Measurements from ENCODE around the gene FAM131C. TPM values are rescaled to one million over a fixed set of nuclear protein-coding genes. Genes with fewer than 3 reads are reported as not detected.
"Not testable (repeated sequence)": the region's sequence is repeated elsewhere in the genome, so short reads cannot be mapped to it uniquely, and the experiment has no call there.

FAM131C gene
- total RNA-seq, 1 experiment from 2014 or later, result 0.63 TPM

DNA sequence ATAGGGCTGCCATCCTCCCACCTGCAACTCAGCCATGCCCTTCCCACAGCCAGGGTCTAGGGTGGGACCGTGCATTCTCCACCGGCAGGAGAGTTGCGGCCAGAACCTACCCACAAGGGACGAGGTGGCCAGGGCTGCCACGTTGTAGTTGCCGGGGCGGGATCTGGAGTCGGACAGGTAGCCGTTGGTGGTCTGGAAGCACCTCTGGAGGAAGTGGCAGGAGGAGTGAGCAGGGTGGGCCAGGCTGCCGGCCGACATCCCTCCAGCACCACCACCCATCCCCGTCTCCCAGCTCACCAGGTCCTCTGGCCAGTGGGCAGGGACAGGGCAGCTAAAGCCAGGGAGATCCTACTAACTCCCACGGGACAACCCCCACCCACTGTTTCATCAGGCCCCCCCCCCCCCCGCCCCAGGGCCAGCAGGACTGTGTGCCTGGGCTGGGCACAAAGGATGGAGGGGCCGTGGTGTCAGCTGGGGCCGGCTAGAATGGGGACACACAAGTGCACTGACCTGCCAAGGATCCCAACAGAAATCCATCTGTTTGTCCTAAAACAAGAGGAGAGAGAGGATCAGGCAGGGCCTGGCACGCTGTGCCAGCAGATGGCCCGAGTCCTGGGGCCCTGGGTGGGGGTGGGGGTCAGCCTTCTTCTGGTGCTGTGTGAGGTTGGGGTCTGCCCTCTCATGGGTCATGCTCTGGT is 11.3 kb downstream of the FAM131C start:
- not testable (repeated sequence) for DNase-seq (ENCODE audit: low read depth)

DNA sequence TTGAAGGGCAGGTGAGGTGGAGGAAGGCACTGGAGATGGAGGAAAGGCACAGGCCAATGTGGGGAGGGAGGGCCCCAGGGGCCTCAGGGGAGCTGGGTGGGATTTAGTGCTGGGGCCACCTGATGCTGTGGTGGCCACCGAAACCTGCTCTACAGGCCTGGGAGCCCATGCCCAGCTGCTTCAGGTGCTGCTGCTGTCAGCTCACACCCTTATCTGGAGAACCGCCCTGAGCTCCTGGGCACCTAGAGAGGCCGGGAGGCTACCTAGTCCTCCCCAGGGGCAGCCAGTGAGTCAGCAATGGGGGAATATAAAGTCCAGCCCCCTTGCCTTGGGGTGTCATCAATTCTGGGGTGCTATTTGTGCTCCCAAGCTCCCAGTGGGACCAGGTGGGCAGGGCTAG is 12.2 kb downstream of the FAM131C start:
- DNase-seq (ENCODE audit: low read depth), result no peak

DNA sequence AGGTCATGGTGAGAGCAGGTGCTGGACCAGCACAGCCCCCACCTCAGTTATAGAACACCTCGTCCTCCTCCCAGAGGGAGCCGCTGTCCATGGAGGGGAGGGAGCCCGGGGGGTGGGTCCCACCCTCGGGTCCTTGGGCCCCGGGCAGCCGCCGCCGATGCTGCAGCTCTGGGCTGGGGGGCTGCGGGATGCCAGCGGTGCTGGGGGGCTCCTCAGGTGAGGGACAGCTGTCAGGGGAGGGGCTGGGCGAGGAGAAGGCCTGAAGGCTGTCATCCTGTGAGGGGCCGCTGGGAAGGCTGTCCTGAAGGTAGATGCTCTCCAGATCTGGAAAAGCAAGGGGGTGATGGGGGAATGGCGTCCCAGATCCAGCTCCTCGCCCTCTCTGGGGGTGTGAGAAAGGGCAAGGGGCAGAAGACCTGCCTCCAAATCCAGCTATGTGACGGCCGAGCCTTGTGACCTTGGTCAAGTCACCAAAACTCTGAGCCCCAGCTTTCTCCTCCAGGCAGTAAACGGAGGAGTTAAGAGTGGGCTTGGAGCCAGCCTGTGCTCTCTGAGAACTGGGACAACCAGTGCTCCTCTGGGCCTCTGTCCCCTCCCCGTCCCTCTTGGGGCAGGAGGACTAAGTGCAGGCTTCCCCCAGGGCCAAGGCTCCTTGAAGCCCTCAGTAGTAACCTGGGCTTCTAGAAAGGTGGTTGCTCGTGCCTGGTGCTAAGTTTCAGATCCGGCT is 14.9 kb downstream of the FAM131C start:
- DNase-seq (ENCODE audit: low read depth), result not testable (repeated sequence)

DNA sequence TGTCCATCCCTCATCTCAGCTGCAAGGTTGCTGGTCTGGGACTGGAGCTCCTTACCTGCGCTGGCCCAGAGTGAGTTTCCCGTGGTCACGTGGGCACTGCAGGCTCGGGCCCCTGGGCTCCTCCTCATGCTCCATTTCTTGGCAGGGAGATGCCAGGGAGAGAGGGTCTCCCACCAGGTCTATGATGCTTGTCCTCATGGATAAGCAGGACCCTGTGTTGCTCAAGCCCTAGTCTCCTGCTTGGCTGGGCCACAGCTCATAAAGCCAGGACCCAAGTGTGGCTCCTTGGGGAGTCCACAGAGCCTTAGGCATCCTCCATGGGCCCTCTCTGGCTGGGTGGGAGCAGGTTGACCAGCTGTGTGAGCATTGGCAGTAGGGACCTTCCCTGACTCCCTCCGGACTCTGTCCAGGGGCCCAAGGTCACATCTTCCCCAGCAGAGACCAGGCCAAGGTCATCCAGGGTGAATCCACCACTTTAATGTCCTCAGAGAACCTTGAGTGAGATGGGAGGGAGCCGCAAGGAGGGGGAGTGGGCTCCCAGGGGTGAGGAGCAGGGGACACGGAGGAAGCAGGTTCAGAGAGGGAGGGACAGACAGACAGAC is 16.0 kb downstream of the FAM131C start:
- not testable (repeated sequence) for DNase-seq (ENCODE audit: low read depth)

DNA sequence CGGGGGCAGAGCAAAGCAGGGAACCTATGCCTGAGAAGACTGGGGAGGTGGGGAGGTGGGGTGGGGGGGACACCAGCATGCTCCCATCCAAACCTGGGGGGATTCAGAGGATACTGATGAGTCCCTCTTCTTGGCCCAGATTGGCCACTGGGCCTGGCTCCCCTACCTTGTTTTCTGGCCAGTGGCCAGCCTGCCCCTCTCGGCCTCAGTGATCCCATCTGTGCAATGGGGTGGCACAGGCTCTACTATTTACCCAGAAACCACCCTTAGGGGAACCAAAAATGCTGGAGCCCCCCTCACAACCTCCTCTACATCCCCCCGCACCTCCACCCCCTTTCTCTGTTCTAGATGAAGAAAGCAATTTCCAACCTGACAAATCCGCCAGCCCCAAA is 16.9 kb downstream of the FAM131C start:
- DNase-seq (ENCODE audit: low read depth), result not testable (repeated sequence)

DNA sequence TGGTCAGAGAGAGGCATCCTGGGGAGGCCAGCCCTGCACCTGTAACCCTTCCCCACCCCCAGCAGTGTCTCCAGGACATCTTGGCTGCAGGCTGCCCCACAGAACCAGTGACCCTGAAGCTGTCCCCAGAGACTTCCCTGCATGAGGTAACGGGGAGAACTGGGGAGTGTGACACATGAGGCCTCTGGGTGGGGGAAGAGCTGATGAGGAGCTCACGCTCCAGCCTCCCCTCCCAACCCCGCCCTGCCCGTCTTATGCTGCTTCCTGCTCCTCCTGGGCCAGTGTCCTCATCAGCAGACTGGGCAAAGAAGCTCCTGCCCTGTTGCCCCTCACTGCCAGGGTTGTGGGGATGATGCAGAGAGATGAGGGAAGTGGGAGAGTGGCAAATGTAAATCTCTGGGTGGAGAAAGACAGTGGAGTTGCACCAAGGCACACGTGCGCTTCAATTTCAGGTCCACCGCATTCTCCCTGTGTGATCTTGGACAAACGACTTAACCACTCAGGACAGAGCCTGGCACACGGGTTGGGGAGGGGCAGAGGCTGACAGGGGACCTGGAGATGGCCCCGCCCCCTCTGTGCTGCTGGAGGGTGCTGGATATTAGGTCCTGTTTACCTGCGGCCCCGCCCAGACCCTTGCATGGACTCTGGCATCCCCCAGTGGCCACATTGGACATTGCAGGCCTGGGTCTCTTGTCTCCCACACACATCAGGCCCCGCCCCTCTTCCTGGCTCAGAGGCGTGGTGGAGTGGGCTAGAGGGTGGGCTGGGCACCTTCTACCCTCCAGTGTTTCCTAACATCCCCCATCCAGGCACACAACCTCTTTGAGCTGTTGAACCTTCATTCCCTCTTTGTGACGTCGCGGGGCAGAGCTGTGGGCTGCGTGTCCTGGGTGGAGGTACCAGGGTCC is 17.6 kb downstream of the FAM131C start:
- DNase-seq (ENCODE audit: low read depth), result peak; percentile 51

DNA sequence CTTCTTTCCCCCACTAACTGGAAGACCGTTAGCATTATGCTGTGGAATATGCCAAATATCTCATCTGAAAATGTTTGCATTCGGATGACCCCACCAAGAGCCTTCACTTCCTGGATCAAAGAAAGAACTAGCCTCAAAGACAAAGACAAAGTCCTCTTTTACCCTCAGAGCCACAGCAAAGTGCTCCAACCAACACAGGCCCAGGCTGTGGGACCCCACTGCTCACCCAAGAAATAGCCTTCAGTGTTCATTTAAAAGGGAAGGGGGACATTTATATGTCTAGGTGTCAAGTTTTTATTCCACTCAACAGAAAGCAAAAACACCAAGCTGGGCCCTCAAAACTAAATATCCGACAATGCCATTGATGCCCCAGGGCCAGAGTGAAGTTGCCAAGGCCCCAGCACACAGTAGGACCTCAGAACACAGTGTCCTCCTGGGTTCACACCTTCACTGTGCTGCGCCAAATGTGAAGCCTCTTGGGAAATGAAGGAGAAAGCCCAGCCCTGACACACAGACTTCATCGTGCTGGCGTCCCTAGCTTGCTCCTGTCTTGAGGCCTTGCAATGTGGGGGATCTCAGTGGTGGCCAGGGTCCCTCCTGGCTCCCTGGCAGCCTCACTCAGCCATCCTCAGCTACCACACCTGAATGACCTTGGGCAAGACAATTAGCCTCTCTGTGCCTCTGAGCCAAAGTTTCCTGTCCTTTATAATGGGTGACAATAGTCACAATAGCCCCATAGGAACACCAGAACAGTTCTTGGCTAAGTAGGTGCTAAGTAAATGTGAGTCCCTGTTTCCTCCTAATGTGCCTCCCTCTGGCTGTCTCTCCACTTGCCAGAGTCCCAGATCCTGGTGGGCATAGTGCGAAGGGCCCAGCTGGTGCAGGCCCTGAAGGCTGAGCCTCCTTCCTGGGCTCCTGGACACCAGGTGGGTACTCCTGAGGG is 18.6 kb downstream of the FAM131C start:
- DNase-seq (ENCODE audit: low read depth), result no peak

DNA sequence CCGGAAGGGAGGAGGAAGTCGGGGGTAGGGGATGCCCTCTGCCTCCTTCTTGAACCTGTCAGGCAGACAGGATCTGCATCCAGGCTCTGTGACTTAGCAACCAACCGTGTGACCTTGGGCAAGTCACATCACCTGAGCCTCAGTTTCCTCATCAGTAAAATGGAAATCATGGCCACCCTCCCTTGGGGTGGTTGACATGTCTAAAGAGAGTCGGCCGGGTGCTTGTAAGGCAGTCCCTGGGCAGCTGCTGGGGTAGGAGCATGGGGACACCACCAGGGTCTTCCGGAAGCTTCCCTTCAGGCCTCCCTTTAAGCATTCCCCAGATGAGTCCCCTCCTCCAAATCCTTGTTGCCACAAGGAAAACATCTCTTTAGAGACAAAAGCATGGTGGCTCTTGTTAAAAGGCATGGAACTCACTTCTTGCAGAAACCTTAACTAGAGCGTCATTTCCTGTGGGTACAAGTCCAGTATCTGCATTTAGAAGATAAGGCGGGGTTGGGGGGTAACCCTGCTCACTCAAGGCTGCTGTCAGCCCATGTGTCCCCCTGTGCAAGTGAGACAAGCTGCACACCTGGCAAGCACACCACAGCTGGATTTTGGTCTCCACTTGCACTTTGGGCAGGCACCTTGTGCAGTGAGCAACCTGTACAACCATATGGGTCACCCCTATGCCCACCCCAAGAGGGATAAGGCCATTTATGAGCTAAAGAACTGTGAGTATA is 19.5 kb downstream of the FAM131C start:
- no peak for DNase-seq (ENCODE audit: low read depth)

DNA sequence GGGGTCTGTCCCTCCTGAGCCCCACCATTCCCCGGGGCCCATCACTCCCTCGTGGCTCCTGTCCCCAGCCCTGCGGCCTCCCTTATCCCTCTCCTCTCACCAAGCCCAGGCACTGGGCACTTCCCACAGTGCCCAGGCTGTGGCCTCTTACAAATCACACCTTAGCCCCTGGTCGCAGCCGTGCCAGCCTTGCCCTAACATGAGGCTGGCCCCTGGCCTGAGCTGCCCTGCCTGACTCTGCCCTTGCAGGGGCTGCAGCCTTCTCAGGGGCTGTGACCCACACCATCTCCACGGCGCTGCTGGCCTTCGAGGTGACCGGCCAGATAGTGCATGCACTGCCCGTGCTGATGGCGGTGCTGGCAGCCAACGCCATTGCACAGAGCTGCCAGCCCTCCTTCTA is 21.5 kb downstream of the FAM131C start:
- not testable (repeated sequence) for DNase-seq (ENCODE audit: low read depth)

DNA sequence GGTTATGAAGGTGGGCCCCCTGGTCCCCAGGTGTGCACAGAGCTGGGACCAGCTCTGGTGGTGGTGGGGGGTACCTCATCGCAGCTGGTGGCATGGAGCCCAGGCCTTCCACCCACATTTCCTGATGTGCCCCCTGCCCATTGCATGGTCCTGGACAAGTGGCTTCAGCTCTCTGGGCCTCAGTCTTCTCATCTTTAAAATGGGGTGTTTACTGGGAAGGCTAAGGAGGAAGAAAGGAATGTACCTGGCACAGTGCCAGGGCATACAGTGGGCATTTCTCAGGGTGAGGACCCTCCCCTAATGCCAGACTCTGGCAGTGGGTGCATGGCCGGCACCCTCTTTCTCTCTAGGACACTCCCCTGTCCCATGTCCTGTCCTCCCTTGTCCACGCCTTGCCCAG is 22.4 kb downstream of the FAM131C start:
- no peak for DNase-seq (ENCODE audit: low read depth)

DNA sequence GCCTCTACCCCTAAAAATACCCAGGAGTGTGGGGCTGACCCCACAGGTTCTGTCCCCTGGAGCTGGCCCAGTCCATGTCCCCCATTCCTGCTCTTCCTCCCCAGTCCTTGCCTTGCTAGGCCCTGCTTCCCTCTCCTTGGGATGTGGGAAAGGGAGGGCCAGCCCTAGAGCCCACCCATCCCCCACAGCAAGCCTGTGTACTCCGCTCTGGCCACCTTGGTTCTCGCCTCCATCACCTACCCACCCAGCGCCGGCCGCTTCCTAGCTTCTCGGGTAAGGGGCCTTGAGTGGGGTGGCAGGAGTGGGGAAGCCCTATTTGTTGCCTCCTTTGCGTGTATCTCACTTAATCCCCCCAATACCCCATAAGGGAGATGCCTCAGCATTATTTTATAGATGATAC is 23.1 kb downstream of the FAM131C start:
- DNase-seq (ENCODE audit: low read depth), result no peak

DNA sequence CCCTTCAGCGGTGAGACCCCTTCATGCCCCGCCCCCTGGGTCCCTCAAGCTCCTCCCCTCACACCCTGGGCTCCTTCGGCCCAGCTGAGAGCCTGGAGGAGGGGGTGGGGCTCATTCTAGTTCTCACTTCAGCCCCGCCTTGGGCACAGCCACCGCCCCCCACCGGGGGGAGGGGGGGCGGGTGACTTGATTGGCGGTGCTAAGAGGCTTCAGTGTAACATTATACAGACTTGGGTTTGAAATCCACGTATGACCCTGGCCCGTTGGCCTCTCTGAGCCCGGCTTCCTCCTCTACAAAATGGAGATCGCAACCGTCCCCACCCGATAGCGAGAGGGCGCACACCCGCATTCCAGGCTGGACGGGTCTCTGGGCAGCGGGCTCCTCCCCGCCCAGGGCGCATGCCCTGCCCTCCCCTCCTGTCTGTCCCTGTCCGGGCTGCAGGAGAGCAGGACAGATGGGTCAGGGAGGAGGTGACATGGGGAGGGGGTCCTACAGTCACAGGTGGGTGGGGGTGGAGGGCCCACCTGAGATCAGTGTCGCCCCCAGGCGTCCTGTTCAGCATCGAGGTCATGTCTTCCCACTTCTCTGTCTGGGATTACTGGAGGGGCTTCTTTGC is 24.8 kb downstream of the FAM131C start:
- DNase-seq (ENCODE audit: low read depth), result no peak

DNA sequence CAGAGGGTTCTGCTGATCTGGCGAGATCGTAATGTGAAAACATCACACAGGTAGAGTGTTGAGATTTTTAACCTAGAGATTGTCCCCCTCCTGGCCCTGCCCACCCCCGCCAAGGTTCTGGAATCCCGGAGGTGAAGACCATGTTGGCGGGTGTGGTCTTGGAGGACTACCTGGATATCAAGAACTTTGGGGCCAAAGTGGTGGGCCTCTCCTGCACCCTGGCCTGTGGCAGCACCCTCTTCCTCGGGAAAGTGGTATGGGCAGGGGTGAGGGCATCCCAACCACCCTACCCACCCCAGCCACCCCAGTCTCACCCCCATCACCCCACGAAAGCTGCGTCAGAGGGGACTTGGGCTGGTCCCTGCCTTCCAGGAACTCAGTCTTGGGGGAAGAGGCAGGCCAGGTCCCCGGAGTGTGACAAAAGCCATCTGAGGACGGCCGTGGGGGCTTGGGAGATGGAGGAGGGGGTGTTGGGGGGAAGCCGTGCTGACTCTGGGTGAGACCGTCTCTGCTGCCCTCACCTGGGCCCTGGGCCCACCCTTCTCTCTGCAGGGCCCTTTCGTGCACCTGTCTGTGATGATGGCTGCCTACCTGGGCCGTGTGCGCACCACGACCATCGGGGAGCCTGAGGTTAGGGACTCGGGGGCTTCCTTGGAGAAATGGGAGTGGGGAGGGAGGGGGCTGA is 25.5 kb downstream of the FAM131C start:
- DNase-seq (ENCODE audit: low read depth), result no peak

DNA sequence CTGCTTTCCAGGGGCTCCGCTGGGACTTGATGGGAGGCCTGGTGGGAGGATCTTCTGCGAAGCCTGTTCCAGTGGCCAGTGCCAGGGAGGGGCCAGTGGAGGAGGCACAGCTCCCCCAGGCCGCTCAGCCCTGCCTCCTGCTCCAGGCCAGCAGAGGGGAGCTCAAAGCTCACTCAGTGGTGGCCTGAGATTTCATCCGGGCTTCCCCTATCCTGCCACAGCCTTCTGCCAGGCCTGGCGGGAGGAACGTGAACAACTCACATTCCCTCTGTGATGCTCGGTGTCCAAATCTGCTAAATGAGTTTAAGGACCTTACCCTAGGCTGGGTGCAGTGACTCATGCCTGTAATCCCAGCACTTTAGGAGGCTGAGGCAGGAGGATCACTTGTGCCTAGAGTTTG is 26.6 kb downstream of the FAM131C start:
- peak; percentile 20 for DNase-seq (ENCODE audit: low read depth)

DNA sequence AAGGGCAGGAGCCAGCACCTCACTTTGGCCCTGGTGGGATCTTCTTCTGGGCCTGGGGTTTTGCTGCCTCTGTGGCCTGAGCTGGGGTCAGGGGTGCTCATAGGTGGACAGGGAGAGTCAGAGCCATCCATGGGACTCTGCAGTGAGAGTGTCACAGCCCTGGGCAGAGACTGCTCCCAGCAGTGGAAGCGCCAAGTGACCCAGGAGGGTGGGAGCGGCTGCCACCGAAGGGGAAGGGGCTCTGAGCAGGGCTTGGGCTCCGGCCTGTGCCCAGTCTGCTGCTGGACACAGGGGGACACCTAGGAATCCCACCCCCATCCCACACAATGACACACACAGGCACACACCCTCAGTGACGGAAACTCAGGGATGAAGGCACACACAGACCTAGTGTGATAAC is 29.5 kb downstream of the FAM131C start:
- DNase-seq (ENCODE audit: low read depth), result no peak

DNA sequence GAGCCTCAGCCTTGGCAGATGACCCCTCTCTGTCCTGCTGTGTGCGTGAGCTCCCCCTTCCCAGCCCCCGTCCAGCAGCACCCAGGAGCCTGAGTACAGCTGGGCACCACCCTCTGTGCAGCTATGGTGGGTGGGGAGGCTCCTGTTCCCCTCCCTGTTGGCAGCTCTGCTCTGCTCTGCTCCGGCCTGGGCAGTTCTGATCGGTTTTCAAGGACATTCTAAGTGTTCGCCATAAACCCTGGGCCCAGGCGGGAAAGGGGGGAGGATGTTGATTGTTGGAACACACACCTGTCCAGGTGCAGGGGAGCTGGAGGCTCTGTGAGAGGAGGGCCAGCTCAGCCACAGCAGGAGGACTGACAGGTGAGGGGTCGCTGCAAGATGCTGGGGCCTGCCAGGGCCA is 29.9 kb downstream of the FAM131C start, which contains the start of gene CLCNKB:
CLCNKB (plus strand) TSS at position 262 of the 400 bp plus-strand sequence. CDS start 711 bp downstream, outside the sequence.
- no peak for DNase-seq (ENCODE audit: low read depth)

DNA sequence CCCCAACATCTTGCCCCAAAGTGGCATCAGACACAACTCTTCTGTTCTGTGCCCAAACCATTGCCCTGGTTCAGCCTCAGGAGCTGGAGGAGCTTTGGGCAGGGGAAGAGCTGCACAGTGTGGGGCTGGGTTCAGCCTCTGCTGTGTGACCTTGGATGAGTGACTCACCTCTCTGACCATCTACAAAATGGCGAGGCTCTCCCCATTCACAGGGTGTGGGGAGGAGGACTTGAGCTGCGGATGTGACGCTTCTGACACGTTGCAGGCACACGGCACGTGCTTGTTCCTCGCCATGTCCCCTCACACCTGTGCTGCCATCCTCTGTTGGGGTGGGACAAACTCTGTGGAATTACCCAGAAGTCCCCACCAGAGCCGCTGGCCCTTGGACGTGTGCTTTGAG is 30.8 kb downstream of the FAM131C start:
- DNase-seq (ENCODE audit: low read depth), result not testable (repeated sequence)

DNA sequence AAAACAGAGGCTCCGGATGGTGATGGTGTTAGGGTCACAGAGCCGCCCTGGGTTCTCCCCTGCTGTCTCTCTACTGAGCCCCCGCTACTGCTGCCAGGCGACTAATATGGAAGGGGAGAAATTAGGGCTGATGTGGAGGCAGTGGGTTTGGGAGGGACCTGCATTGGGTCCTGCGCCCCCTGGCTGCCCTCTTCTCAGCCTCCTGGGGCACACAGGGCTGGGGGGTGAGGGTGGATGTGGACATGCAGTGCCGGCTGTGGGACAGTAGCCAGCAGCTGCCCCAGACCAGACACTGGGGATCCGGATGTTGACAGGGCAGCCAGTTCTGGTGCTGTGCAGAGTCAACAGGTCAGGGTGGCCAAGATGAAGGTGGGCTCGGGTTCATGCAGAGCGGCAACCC is 31.4 kb downstream of the FAM131C start:
- no peak for DNase-seq (ENCODE audit: low read depth)

DNA sequence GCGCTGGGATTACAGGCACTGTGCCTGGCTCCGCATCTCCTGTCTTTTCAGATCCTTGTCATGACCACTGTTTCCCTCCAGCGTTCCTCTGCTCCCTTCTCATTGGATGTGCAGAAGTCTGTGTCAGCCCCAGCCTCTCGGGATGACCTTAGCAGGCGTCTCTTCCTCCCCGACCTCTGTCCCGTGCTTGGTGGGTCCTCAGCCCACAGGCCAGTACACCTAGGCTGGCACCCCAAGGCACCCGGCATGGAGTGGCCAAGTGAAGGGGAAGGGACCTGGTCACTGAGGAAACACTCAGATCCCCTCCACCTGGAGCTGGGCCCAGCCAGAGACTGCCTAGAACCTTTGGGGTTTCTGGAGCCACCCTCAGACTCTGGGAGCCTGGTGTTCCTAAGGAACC is 32.3 kb downstream of the FAM131C start:
- no peak for DNase-seq (ENCODE audit: low read depth)

Data from LHCN-M2 (cell line).